ENCODE data around the gene STMN1.

DNA sequence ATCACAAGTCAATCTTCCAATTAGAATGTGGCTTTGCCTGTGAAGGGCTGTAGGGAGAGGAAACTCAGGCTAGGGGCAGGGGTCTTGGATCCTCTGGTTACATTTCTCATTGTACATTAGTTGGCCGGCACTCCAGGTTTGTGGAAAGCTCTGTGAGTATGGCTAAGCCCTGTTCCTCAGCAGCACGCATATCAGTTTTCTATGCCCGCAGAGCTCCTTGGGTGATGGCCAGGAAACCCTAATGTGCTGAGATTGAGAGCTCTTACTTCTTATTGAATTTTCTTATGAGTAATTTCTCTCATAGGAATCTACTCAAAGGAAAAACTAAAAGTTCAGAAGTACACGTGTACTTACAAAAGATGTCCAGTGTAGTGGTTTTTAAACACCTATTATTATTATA is 30.7 kb upstream of the STMN1 start:
- TF ChIP-seq, protein P1, sequence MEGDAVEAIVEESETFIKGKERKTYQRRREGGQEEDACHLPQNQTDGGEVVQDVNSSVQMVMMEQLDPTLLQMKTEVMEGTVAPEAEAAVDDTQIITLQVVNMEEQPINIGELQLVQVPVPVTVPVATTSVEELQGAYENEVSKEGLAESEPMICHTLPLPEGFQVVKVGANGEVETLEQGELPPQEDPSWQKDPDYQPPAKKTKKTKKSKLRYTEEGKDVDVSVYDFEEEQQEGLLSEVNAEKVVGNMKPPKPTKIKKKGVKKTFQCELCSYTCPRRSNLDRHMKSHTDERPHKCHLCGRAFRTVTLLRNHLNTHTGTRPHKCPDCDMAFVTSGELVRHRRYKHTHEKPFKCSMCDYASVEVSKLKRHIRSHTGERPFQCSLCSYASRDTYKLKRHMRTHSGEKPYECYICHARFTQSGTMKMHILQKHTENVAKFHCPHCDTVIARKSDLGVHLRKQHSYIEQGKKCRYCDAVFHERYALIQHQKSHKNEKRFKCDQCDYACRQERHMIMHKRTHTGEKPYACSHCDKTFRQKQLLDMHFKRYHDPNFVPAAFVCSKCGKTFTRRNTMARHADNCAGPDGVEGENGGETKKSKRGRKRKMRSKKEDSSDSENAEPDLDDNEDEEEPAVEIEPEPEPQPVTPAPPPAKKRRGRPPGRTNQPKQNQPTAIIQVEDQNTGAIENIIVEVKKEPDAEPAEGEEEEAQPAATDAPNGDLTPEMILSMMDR (conservative IDR thresholded peaks at IDR 0.05; ENCODE audit: low read length), result no peak
- TF ChIP-seq EZH2phosphoT487 (IDR thresholded peaks at IDR 0.05; ENCODE audit: borderline replicate concordance), result no peak

Data from Loucy (cell line).